K562 (cell line): Measurements from ENCODE around the gene VEGFB. TPM values are rescaled to one million over a fixed set of nuclear protein-coding genes. Genes with fewer than 3 reads are reported as not detected.
A peak's percentile ranks its signal among the peaks of the same experiment; 100 is the strongest.

Experiments used
- BCOR ChIP-seq: fragments of 450-650 bp; IDR thresholded peaks from 2 replicates; pipeline ENCODE4 v1.6.1; 2016
- CEBPG ChIP-seq, 3 experiments: fragments of 200-800 bp in 1 of 3; sonication (Bioruptor generic) in 1 of 3; sonication (generic) in 1 of 3; formaldehyde crosslinking in 1 of 3; IDR thresholded peaks in 2 of 3; conservative IDR thresholded peaks in 1 of 3; 2 replicates each; pipeline versions ENCODE4 v1.6.1 to v1.8.0; 2016 to 2022; ENCODE audit warnings: missing compliant biosample characterization in 2 of 3, missing genetic modification characterization in 2 of 3, mild to moderate bottlenecking in 1 of 3, missing genetic modification reagents in 1 of 3
- ETV1 ChIP-seq: fragments of 450-650 bp; conservative IDR thresholded peaks from 2 replicates; pipeline ENCODE4 v1.6.1; 2016; ENCODE audit warnings: missing genetic modification characterization, control low read depth, low read depth, missing compliant biosample characterization
- KAT7 ChIP-seq: sonication (generic); formaldehyde crosslinking; IDR thresholded peaks from 2 replicates; pipeline ENCODE4 v1.8.0; 2022; ENCODE audit warnings: missing genetic modification reagents, mild to moderate bottlenecking, borderline replicate concordance
- MBD2 ChIP-seq: sonication (generic); IDR thresholded peaks from 2 replicates; pipeline ENCODE4 v1.6.1; 2016; ENCODE audit warnings: low read depth, borderline replicate concordance
- NBN ChIP-seq: fragments of 450-650 bp; IDR thresholded peaks from 2 replicates; pipeline ENCODE4 v1.6.1; 2016; ENCODE audit warnings: low read depth, mild to moderate bottlenecking
- NELFE ChIP-seq: IDR thresholded peaks from 2 replicates; pipeline ENCODE4 v1.6.1; 2011; ENCODE audit warnings: mild to moderate bottlenecking; ENCODE audit not compliant: insufficient read depth, insufficient read length
- PHF21A ChIP-seq: fragments of 450-650 bp; IDR thresholded peaks from 2 replicates; pipeline ENCODE4 v1.6.1; 2017; ENCODE audit warnings: low read depth, borderline replicate concordance
- RBBP5 ChIP-seq: fragments of 200-600 bp; sonication (generic); IDR thresholded peaks from 2 replicates; pipeline ENCODE4 v1.6.1; 2012; ENCODE audit warnings: borderline replicate concordance, mild to moderate bottlenecking, low read length, control low read depth, inconsistent platforms; ENCODE audit not compliant: insufficient read depth, poor library complexity, severe bottlenecking
- SMARCA5 ChIP-seq: fragments of 450-650 bp; IDR thresholded peaks from 2 replicates; pipeline ENCODE4 v1.6.1; 2016
- TAF9B ChIP-seq: fragments of 450-650 bp; IDR thresholded peaks from 2 replicates; pipeline ENCODE4 v1.6.1; 2018; ENCODE audit warnings: mild to moderate bottlenecking; ENCODE audit not compliant: partially characterized antibody
- TBP ChIP-seq: optimal IDR thresholded peaks from 2 replicates; pipeline ENCODE3; 2011; ENCODE audit warnings: low read depth, low read length, improper control_type of control experiment
- TCF3 ChIP-seq: sonication (generic); formaldehyde crosslinking; IDR thresholded peaks from 2 replicates; pipeline ENCODE4 v1.4.0; 2020; ENCODE audit warnings: mild to moderate bottlenecking, missing genetic modification reagents
- TFAP4 ChIP-seq: sonication (generic); formaldehyde crosslinking; IDR thresholded peaks from 2 replicates; pipeline ENCODE4 v1.8.0; 2022; ENCODE audit warnings: missing genetic modification reagents, mild to moderate bottlenecking, moderate library complexity, borderline replicate concordance
- ZBTB40 ChIP-seq, 2 experiments: fragments of 450-650 bp in 1 of 2; sonication (generic) in 1 of 2; formaldehyde crosslinking in 1 of 2; IDR thresholded peaks; 2 replicates each; pipeline versions ENCODE4 v1.7.1 to v1.9.0; 2016 to 2022; ENCODE audit warnings: inconsistent platforms in 1 of 2, mild to moderate bottlenecking in 1 of 2, missing genetic modification reagents in 1 of 2
- ZNF143 ChIP-seq: sonication (generic); formaldehyde crosslinking; IDR thresholded peaks from 2 replicates; pipeline ENCODE4 v1.9.0; 2022; ENCODE audit warnings: mild to moderate bottlenecking, missing genetic modification reagents
- ZNF707 ChIP-seq: fragments of 250-450 bp; sonication (Bioruptor Pico); conservative IDR thresholded peaks from 2 replicates; pipeline ENCODE4 v1.8.0; 2022; ENCODE audit warnings: inconsistent platforms, mild to moderate bottlenecking, moderate library complexity
- polyA plus RNA-seq, 8 experiments: library from polyadenylated mRNA; depleted of rRNA in 4 of 8; stranded (reverse) in 5 of 8; unstranded in 3 of 8; fragments of >200 nt; fragmentation: Nextera tagmentation in 2 of 8; fragmentation: Illumina TruSeq in 1 of 8; extraction: Ambion mirVana in 2 of 8; extraction: Trizol in 1 of 8; gene quantifications; 2 replicates each; pipeline versions ENCODE4 v1.2.1 to v1.2.3, GENCODE V29; 2011 to 2014; ENCODE audit warnings: inconsistent platforms in 1 of 8, missing spikeins in 1 of 8
- total RNA-seq, 7 experiments: library from RNA; depleted of rRNA in 6 of 7; stranded (reverse); fragments of >200 nt in 6 of 7; fragmentation: Illumina TruSeq in 2 of 7; extraction: Trizol in 2 of 7; gene quantifications; 2 replicates each; pipeline versions ENCODE4 v1.2.1 to v1.2.3, GENCODE V29; 2011 to 2021; ENCODE audit warnings: low replicate concordance in 1 of 7

The VEGFB gene
- total and polyA plus RNA-seq, 9 of the 15 experiments (the other 6 are each of a cell fraction or from before 2014, with no cell fraction given): 11.0 to 83.4 (median 25.7) TPM

DNA sequence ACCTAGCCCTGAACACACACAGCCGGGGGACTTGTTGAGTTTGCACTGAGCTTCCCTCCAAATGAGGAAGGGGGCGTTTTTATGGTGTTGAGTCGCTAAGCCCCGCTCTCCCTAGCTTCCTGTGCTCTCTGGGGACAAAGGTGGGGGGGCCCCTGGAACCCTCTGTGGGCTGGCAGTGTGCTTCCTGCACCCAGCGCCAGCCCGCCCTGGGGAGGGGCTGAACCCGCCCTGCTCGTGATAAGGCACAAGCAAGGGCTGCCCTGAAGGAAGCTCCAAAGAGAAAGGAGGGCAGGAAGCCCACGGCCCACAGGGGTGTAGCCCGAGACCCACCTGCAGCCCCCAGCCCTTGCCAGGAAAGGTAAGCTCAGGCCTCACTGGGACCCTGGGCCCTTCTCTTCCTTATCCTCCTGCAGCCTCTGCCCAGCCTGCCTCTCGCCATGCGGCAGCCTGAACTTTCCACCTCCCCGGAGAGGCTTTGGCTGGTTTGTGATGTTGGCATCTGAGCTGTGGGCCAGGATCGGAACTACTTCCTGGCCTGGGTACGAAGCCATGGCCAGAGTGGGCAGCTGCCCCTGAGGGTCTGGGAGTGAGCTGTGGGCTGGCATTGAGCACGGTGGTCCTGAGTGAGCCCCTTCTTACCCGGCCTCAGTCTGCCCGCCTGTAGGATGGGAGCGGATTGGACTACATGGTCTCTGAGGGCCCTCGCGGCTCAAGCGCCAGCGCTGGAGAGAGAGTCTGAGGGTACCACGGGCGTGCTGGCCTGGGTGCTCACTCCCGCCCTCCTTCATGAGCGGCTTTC is 27.7 kb upstream of the VEGFB start, which contains the start of gene FERMT3 (continued):
- TF ChIP-seq CEBPG (CRISPR knock-in tag; IDR thresholded peaks at IDR 0.05) (peak; percentile 10; the same call in 1 of the 2 replicates), CEBPG (tag; conservative IDR thresholded peaks at IDR 0.05 in 1 of 2, IDR thresholded peaks at IDR 0.05 in 1 of 2) (no peak), ZBTB40 (IDR thresholded peaks at IDR 0.05) (no peak; the same call in 1 of the 2 replicates), ZBTB40 (CRISPR knock-in tag; IDR thresholded peaks at IDR 0.05) (no peak), TCF3 (CRISPR knock-in tag) (peak; percentile 8; the same call in 1 of the 2 replicates), NBN (no peak), ETV1 (tag) (0 out of 2 replicates have a peak, but pooled peaks have one; percentile 52), TBP (peak; percentile 59), MBD2 (peak; percentile 55), TAF9B (peak; percentile 39), RBBP5 (peak; percentile 63), NELFE (no peak), ZNF143 (CRISPR knock-in tag) (peak; percentile 61), PHF21A (no peak), ZNF707 (0 out of 2 replicates have a peak, but pooled peaks have one; percentile 15), SMARCA5 (peak; percentile 79; the same call in 1 of the 2 replicates), BCOR (peak; percentile 82), TFAP4 (CRISPR knock-in tag) (peak; percentile 24; the same call in 1 of the 2 replicates), KAT7 (CRISPR knock-in tag) (peak; percentile 49; the same call in 1 of the 2 replicates)
